GM12878 (cell line): ENCODE results near the gene SCYL3. TPM values are rescaled to one million over a fixed set of nuclear protein-coding genes. Genes with fewer than 3 reads are reported as not detected.

ENCODE experiments used
- ATAC-seq: fragments of 200-7000 bp; cut with Tn5 transposase; 3 replicates; pipeline ENCODE4 v1.9.1; 2020; ENCODE audit warnings: mild to moderate bottlenecking, moderate library complexity
- BruUV-seq: library from RNA; stranded (reverse); fragments of 400-500 nt; replicated peaks from 2 replicates; lab custom pipeline; 2021; lab: Mats Ljungman, UMichigan
- CTCF ChIA-PET: fragments of 300-600 bp; sonication (Branson Sonifier 250); formaldehyde crosslinking; extraction: SDS; loops from one replicate; lab custom pipeline; 2021; ENCODE audit warnings: inconsistent platforms; lab: Yijun Ruan, JAX
- POLR2A ChIA-PET: fragments of 350-600 bp; formaldehyde crosslinking; extraction: SDS; loops from one replicate; lab custom pipeline; 2021; ENCODE audit warnings: inconsistent platforms; lab: Charles Lee
- RAD21 ChIA-PET: fragments of 300-600 bp; sonication (Branson Sonifier 250); formaldehyde crosslinking; loops from one replicate; lab custom pipeline; 2023; ENCODE audit warnings: antibody characterized with exemption; ENCODE audit not compliant: unreplicated experiment; lab: Charles Lee
- SMC1A ChIA-PET: fragments of 300-600 bp; sonication (Branson Sonifier 250); formaldehyde crosslinking; loops from one replicate; lab custom pipeline; 2023; ENCODE audit not compliant: unreplicated experiment, uncharacterized antibody; lab: Charles Lee
- DNase-seq: peaks from one replicate; pipeline ENCODE4 v3.0.0-alpha.2; 2011; ENCODE audit warnings: low read depth, low spot score
- FAIRE-seq: peaks from 3 replicates; lab custom pipeline; 2011; peaks lifted over from hg19 to GRCh38; lab: Jason Lieb, UNC
- H2AFZ ChIP-seq: 2 replicates; pipeline ENCODE4 v1.6.0; 2011; ENCODE audit warnings: low read depth, low read length, control low read depth; ENCODE audit not compliant: control insufficient read depth
- H3K27ac ChIP-seq: 2 replicates; pipeline ENCODE4 v1.5.1; 2011; ENCODE audit warnings: control low read depth; ENCODE audit not compliant: control insufficient read depth, insufficient read depth
- H3K27me3 ChIP-seq, 2 experiments: replicated peaks in 1 of 2; 2 replicates each; pipeline versions ENCODE4 v1.6.0 to v1.6.1; 2011; ENCODE audit warnings: low read length in 1 of 2; ENCODE audit not compliant: control insufficient read depth in 2 of 2, insufficient read depth in 2 of 2
- H3K36me3 ChIP-seq, 2 experiments: 2 replicates each; pipeline ENCODE4 v1.5.1; 2011; ENCODE audit warnings: low read length in 1 of 2; ENCODE audit not compliant: control insufficient read depth in 2 of 2, insufficient read depth in 2 of 2
- H3K4me1 ChIP-seq: 2 replicates; pipeline ENCODE4 v1.6.1; 2011; ENCODE audit warnings: mild to moderate bottlenecking, low read length, moderate library complexity, mixed read lengths; ENCODE audit not compliant: control insufficient read depth, insufficient read depth
- H3K4me2 ChIP-seq: 2 replicates; pipeline ENCODE4 v1.6.0; 2011; ENCODE audit warnings: control low read depth; ENCODE audit not compliant: control insufficient read depth, insufficient read depth
- H3K4me3 ChIP-seq: fragments of 200-600 bp; sonication (generic); 2 replicates; pipeline ENCODE4 v1.5.1; 2016
- H3K79me2 ChIP-seq: 2 replicates; pipeline ENCODE4 v1.6.0; 2011; ENCODE audit warnings: low read length; ENCODE audit not compliant: control insufficient read depth, insufficient read depth
- H3K9ac ChIP-seq: 2 replicates; pipeline ENCODE4 v1.8.0; 2011; ENCODE audit warnings: low read length, control low read depth, mixed read lengths; ENCODE audit not compliant: control insufficient read depth, insufficient read depth
- H3K9me3 ChIP-seq: replicated peaks from 3 replicates; pipeline ENCODE4 v1.5.1; 2011; ENCODE audit warnings: mild to moderate bottlenecking, low read length; ENCODE audit not compliant: control insufficient read depth, insufficient read depth
- H4K20me1 ChIP-seq: 2 replicates; pipeline ENCODE4 v1.6.0; 2011; ENCODE audit not compliant: control insufficient read depth, insufficient read depth
- BHLHE40 ChIP-seq, 2 experiments: fragments of 450-650 bp in 1 of 2; IDR thresholded peaks; 2 replicates each; pipeline ENCODE4 v1.6.1; 2011 to 2017; ENCODE audit warnings: low read depth in 2 of 2, borderline replicate concordance in 1 of 2, improper control_type of control experiment in 1 of 2, low read length in 1 of 2, mild to moderate bottlenecking in 1 of 2
- CREM ChIP-seq: IDR thresholded peaks from 2 replicates; pipeline ENCODE4 v1.6.1; 2014; ENCODE audit warnings: antibody characterized with exemption, low read depth
- FOXK2 ChIP-seq: fragments of 450-650 bp; IDR thresholded peaks from 2 replicates; pipeline ENCODE4 v1.6.1; 2017; ENCODE audit warnings: mild to moderate bottlenecking, moderate library complexity
- KLF5 ChIP-seq: fragments of 450-650 bp; IDR thresholded peaks from 2 replicates; pipeline ENCODE4 v1.6.1; 2014; ENCODE audit warnings: mild to moderate bottlenecking; ENCODE audit not compliant: partially characterized antibody
- NRF1 ChIP-seq: conservative IDR thresholded peaks from 2 replicates; pipeline ENCODE4 v1.6.1; 2011; ENCODE audit warnings: mild to moderate bottlenecking, low read depth, low read length, improper control_type of control experiment
- PAX5 ChIP-seq: IDR thresholded peaks from 2 replicates; pipeline ENCODE4 v1.6.1; 2011; ENCODE audit warnings: low read depth, low read length, borderline replicate concordance
- RELA ChIP-seq: fragments of 450-650 bp; IDR thresholded peaks from 2 replicates; pipeline ENCODE4 v1.8.0; 2014; ENCODE audit warnings: borderline replicate concordance; ENCODE audit not compliant: partially characterized antibody
- SPI1 ChIP-seq: IDR thresholded peaks from 2 replicates; pipeline ENCODE4 v1.6.1; 2011; ENCODE audit warnings: low read depth, mild to moderate bottlenecking, low read length, moderate library complexity, borderline replicate concordance; ENCODE audit not compliant: insufficient read depth
- YY1 ChIP-seq: IDR thresholded peaks from 2 replicates; pipeline ENCODE4 v1.6.1; 2011; ENCODE audit warnings: low read depth, mild to moderate bottlenecking, low read length
- in situ Hi-C: fragments of 300-500 bp; cut with MboI; formaldehyde crosslinking; loops from 9 replicates; pipeline ENCODE4 v1.14.3; 2018; ENCODE audit warnings: mixed read lengths
- intact Hi-C: fragments of 100-400 bp; cut with micrococcal nuclease; formaldehyde crosslinking; loops from one replicate; pipeline ENCODE4 v1.14.2; 2022; ENCODE audit not compliant: unreplicated experiment
- polyA plus RNA-seq, 11 experiments: library from polyadenylated mRNA; depleted of rRNA in 4 of 11; unstranded in 6 of 11; stranded (reverse) in 5 of 11; fragments of >200 nt; fragmentation: Nextera tagmentation in 4 of 11; fragmentation: Illumina TruSeq in 1 of 11; extraction: Ambion mirVana in 4 of 11; extraction: Trizol in 1 of 11; gene quantifications; 1 replicate in 1 of 11; 2 replicates in 10 of 11; pipeline versions ENCODE4 v1.2.1 to v1.2.3, GENCODE V29; 2011 to 2016; ENCODE audit warnings: inconsistent platforms in 2 of 11, missing spikeins in 2 of 11, low read depth in 1 of 11
- total RNA-seq, 4 experiments: library from RNA; depleted of rRNA in 3 of 4; stranded (reverse); fragments of >200 nt in 3 of 4; fragmentation: Illumina TruSeq in 1 of 4; extraction: Trizol in 1 of 4; gene quantifications; 2 replicates each; pipeline versions ENCODE4 v1.2.1 to v1.2.3, GENCODE V29; 2013 to 2021

The SCYL3 gene
- total and polyA plus RNA-seq, 10 of the 15 experiments (the other 5 are each of a cell fraction or from before 2014, with no cell fraction given), result 4.3 to 14.3 (median 10.3) TPM

GRCh38 chr1:169909499-169909898 lies 15.8 kb upstream of the SCYL3 start (continued):
- TF ChIP-seq RELA (no peak), PAX5 (no peak), NRF1 (no peak), CREM (no peak), FOXK2 (no peak), SPI1 (no peak), BHLHE40 (IDR thresholded peaks at IDR 0.05; ENCODE audit: borderline replicate concordance in 1 of 2, low read depth in 2 of 2, low read length in 1 of 2) (no peak)

GRCh38 chr1:169906938-169907337 lies 13.2 kb upstream of the SCYL3 start:
- H3K27ac ChIP-seq, result no peak overlapping the region
- no TSS peak for BruUV-seq
- no peak overlapping the region for H3K9ac ChIP-seq
- no peaks in the 10 kb centered on the region for H3K27me3 ChIP-seq
- ChIA-PET POLR2A (interaction anchor here (0.8 to 9.5 kb wide), 5 partner anchors 8 to 50 kb away, joined by 3 to 131 read pairs (median 6); partner anchors contain the start of gene SCYL3), SMC1A (interaction anchor here (1.1 to 8.4 kb wide), 6 partner anchors 8 to 22 kb away, joined by 4 to 65 read pairs (median 24); partner anchors contain the start of gene SCYL3), RAD21 (interaction anchor here (1.0 to 4.8 kb wide), 4 partner anchors 8 to 13 kb away, joined by 3 to 24 read pairs (median 8); partner anchors contain the start of gene SCYL3), CTCF (interaction anchor here (1.5 to 1.6 kb wide), 2 partner anchors 15 to 22 kb away, joined by 3 to 4 read pairs; no protein-coding TSS in a partner anchor)
- DNase-seq, result no peak
- no peak overlapping the region for H2AFZ ChIP-seq
- H3K79me2 ChIP-seq, result no peaks in the 10 kb centered on the region
- H3K4me3 ChIP-seq, result no peak overlapping the region
- H3K9me3 ChIP-seq, result peaks cover 3% of the 10 kb centered on the region; the same call in 2 of the 3 replicates
- H3K36me3 ChIP-seq, result no peaks in the 10 kb centered on the region
- H4K20me1 ChIP-seq, result no peaks in the 10 kb centered on the region
- no peak for ATAC-seq
- FAIRE-seq, result no peak
- no peak overlapping the region for H3K4me2 ChIP-seq
- intact Hi-C loops, result no loop called here
- TF ChIP-seq YY1 (no peak), KLF5 (no peak)
- in situ Hi-C loops, result no loop called here
- H3K4me1 ChIP-seq, result peaks cover 32% of the 10 kb centered on the region
